GM18526 (cell line): ENCODE measurements around the gene PUM1.

Experiments used
- POLR2A ChIP-seq: IDR thresholded peaks from 3 replicates; pipeline ENCODE4 v1.6.1; 2011; ENCODE audit not compliant: insufficient read length; ENCODE audit errors: extremely low read depth

Gene PUM1

GRCh38 chr1:31072304-31072746, 6.8 kb upstream of the PUM1 start:
- TF ChIP-seq POLR2A, result no peak

GRCh38 chr1:31069392-31069791, 3.9 kb upstream of the PUM1 start:
- TF ChIP-seq POLR2A, result no peak

- TF ChIP-seq POLR2A, result no peak
Observed at GRCh38 chr1:31064718-31065309, 703 bp downstream of the PUM1 start.

GRCh38 chr1:31064111-31064717, 1.3 kb downstream of the PUM1 start:
- TF ChIP-seq POLR2A, result no peak

- no peak for TF ChIP-seq POLR2A
Observed at GRCh38 chr1:31063631-31064030, 1.9 kb downstream of the PUM1 start.

GRCh38 chr1:31062867-31063380, 2.6 kb downstream of the PUM1 start:
- TF ChIP-seq POLR2A, result no peak

GRCh38 chr1:31058012-31058411, 7.5 kb downstream of the PUM1 start:
- TF ChIP-seq POLR2A, result no peak

GRCh38 chr1:31055953-31056352, 9.6 kb downstream of the PUM1 start:
- TF ChIP-seq POLR2A, result no peak

- no peak for TF ChIP-seq POLR2A
Observed at GRCh38 chr1:31055501-31055900, 10.0 kb downstream of the PUM1 start.

GRCh38 chr1:31054958-31055481, 10.5 kb downstream of the PUM1 start:
- TF ChIP-seq POLR2A, result no peak

GRCh38 chr1:31054349-31054748, 11.2 kb downstream of the PUM1 start:
- no peak for TF ChIP-seq POLR2A

- TF ChIP-seq POLR2A, result no peak
Observed at GRCh38 chr1:31051611-31052010, 13.9 kb downstream of the PUM1 start.

GRCh38 chr1:31043631-31044030, 21.9 kb downstream of the PUM1 start:
- TF ChIP-seq POLR2A, result no peak

GRCh38 chr1:31042656-31043055, 22.9 kb downstream of the PUM1 start:
- no peak for TF ChIP-seq POLR2A

GRCh38 chr1:31041529-31041928, 24.0 kb downstream of the PUM1 start:
- TF ChIP-seq POLR2A, result no peak

- TF ChIP-seq POLR2A, result no peak
Observed at GRCh38 chr1:31040038-31040437, 25.5 kb downstream of the PUM1 start.

GRCh38 chr1:31038360-31038759, 27.2 kb downstream of the PUM1 start:
- TF ChIP-seq POLR2A, result no peak
